ENCODE data around the gene DENND1A. TPM values are rescaled to one million over a fixed set of nuclear protein-coding genes. Genes with fewer than 3 reads are reported as not detected.

Gene DENND1A
- total RNA-seq, 1 experiment from 2014 or later: 29.7 TPM

GRCh38 chr9:123796094-123796493 is 133.8 kb downstream of the DENND1A start:
- CTCF ChIA-PET: no interaction called here
- TF ChIP-seq EZH2 (IDR thresholded peaks at IDR 0.05; ENCODE audit: low read length, unreplicated experiment) (no peak), EZH2phosphoT487 (IDR thresholded peaks at IDR 0.05; ENCODE audit: borderline replicate concordance, low read length) (no peak), CTCF (conservative IDR thresholded peaks at IDR 0.05; ENCODE audit: low read depth, low read length) (no peak)
- Histone ChIP-seq H4K20me1 (ENCODE audit: low read length) (no peaks in the 10 kb centered on the region), H3K79me2 (ENCODE audit: low read length) (0 out of 2 replicates have a peak, but pooled peaks cover 4% of the 10 kb centered on the region), H3F3A (ENCODE audit: low read length, unreplicated experiment) (no peaks in the 10 kb centered on the region), H3K9me2 (replicated peaks; ENCODE audit: low read length) (no peaks in the 10 kb centered on the region), H2AFZ (ENCODE audit: low read length) (no peak overlapping the region), H3K9ac (ENCODE audit: low read length) (no peak overlapping the region), H3K9me3 (ENCODE audit: low read length) (no peaks in the 10 kb centered on the region), H3K4me3 (ENCODE audit: low read length) (no peak overlapping the region), H3K36me3 (ENCODE audit: low read depth, low read length) (no peaks in the 10 kb centered on the region), H3K4me2 (ENCODE audit: low read length) (no peak overlapping the region), H3K27me3 (ENCODE audit: low read length) (no peaks in the 10 kb centered on the region), H3K27ac (ENCODE audit: low read length) (no peak overlapping the region), H3K4me1 (ENCODE audit: insufficient read depth, low read length) (no peaks in the 10 kb centered on the region)
- no TSS peak for BruUV-seq (replicated peaks)
- no peak for ATAC-seq
- no peak for DNase-seq
- intact Hi-C loops (cut with micrococcal nuclease): no loop called here
- POLR2A ChIA-PET (ENCODE audit: unreplicated experiment): no interaction called here

- Histone ChIP-seq H2AFZ (ENCODE audit: low read length) (no peak overlapping the region), H3K9ac (ENCODE audit: low read length) (no peak overlapping the region), H3K79me2 (ENCODE audit: low read length) (0 out of 2 replicates have a peak, but pooled peaks cover 4% of the 10 kb centered on the region), H3K36me3 (ENCODE audit: low read depth, low read length) (no peaks in the 10 kb centered on the region), H3K27me3 (ENCODE audit: low read length) (no peaks in the 10 kb centered on the region), H3K4me1 (ENCODE audit: insufficient read depth, low read length) (no peaks in the 10 kb centered on the region), H3K9me2 (replicated peaks; ENCODE audit: low read length) (no peaks in the 10 kb centered on the region), H3K27ac (ENCODE audit: low read length) (no peak overlapping the region), H4K20me1 (ENCODE audit: low read length) (no peaks in the 10 kb centered on the region), H3K4me3 (ENCODE audit: low read length) (no peak overlapping the region), H3K4me2 (ENCODE audit: low read length) (no peak overlapping the region), H3F3A (ENCODE audit: low read length, unreplicated experiment) (no peaks in the 10 kb centered on the region), H3K9me3 (ENCODE audit: low read length) (no peaks in the 10 kb centered on the region)
- DNase-seq (no peak), ATAC-seq (no peak)
- intact Hi-C loops (cut with micrococcal nuclease): no loop called here
- ChIA-PET POLR2A (ENCODE audit: unreplicated experiment) (no interaction called here), CTCF (no interaction called here)
- TF ChIP-seq EZH2 (IDR thresholded peaks at IDR 0.05; ENCODE audit: low read length, unreplicated experiment) (no peak), CTCF (conservative IDR thresholded peaks at IDR 0.05; ENCODE audit: low read depth, low read length) (no peak), EZH2phosphoT487 (IDR thresholded peaks at IDR 0.05; ENCODE audit: borderline replicate concordance, low read length) (no peak)
- no TSS peak for BruUV-seq (replicated peaks)
Measured at GRCh38 chr9:123795336-123795735, 134.6 kb downstream of the DENND1A start.

GRCh38 chr9:123792501-123792900 is 137.4 kb downstream of the DENND1A start:
- BruUV-seq (replicated peaks): no TSS peak
- TF ChIP-seq EZH2phosphoT487 (IDR thresholded peaks at IDR 0.05; ENCODE audit: borderline replicate concordance, low read length): no peak
- no peak for TF ChIP-seq EZH2 (IDR thresholded peaks at IDR 0.05; ENCODE audit: low read length, unreplicated experiment)
- TF ChIP-seq CTCF (conservative IDR thresholded peaks at IDR 0.05; ENCODE audit: low read depth, low read length): no peak

More at GRCh38 chr9:123792501-123792900, 137.4 kb downstream of the DENND1A start:
- Histone ChIP-seq H3K36me3 (ENCODE audit: low read depth, low read length) (no peaks in the 10 kb centered on the region), H4K20me1 (ENCODE audit: low read length) (no peaks in the 10 kb centered on the region), H2AFZ (ENCODE audit: low read length) (no peak overlapping the region), H3K27me3 (ENCODE audit: low read length) (no peaks in the 10 kb centered on the region), H3K79me2 (ENCODE audit: low read length) (no peaks in the 10 kb centered on the region), H3F3A (ENCODE audit: low read length, unreplicated experiment) (no peaks in the 10 kb centered on the region), H3K9me2 (replicated peaks; ENCODE audit: low read length) (no peaks in the 10 kb centered on the region), H3K9ac (ENCODE audit: low read length) (no peak overlapping the region), H3K4me3 (ENCODE audit: low read length) (no peak overlapping the region), H3K4me2 (ENCODE audit: low read length) (no peak overlapping the region), H3K9me3 (ENCODE audit: low read length) (no peaks in the 10 kb centered on the region), H3K27ac (ENCODE audit: low read length) (no peak overlapping the region), H3K4me1 (ENCODE audit: insufficient read depth, low read length) (no peaks in the 10 kb centered on the region)
- POLR2A ChIA-PET (ENCODE audit: unreplicated experiment): no interaction called here
- intact Hi-C loops (cut with micrococcal nuclease): no loop called here
- DNase-seq: no peak
- no peak for ATAC-seq
- CTCF ChIA-PET: no interaction called here

Measured in PC-3 (cell line).